ENCODE measurements around the gene FFAR3. TPM values are rescaled to one million over a fixed set of nuclear protein-coding genes. Genes with fewer than 3 reads are reported as not detected.
"Not testable (repeated sequence)": the region's sequence is repeated elsewhere in the genome, so short reads cannot be mapped to it uniquely, and the experiment has no call there.

FFAR3 gene
- total RNA-seq, 2 experiments from 2014 or later: 2.4 to 3.1 TPM

GRCh38 chr19:35352448-35353304 is 5.6 kb upstream of the FFAR3 start:
- no peaks in the 10 kb centered on the region for H3K36me3 Mint-ChIP-seq (ENCODE audit: low read depth)
- no peak overlapping the region for H3K4me3 Mint-ChIP-seq
- ChIA-PET CTCF (interaction anchor here (0.6 to 4.5 kb wide), 30 partner anchors 8 to 274 kb away, joined by 3 to 54 read pairs (median 4); no protein-coding TSS in a partner anchor), POLR2A (no interaction called here)
- peak overlapping the region; percentile 72 for H3K27ac Mint-ChIP-seq
- no peaks in the 10 kb centered on the region for H3K9me3 Mint-ChIP-seq (ENCODE audit: low read depth)
- H3K4me1 Mint-ChIP-seq: peaks cover 24% of the 10 kb centered on the region
- intact Hi-C loops (cut with DNase I, micrococcal nuclease): loop anchor here (1.0 to 5.0 kb wide), 4 partner anchors 116 to 260 kb away; partner anchors contain the start of gene HAUS5 (in 1 of the 2)
- ATAC-seq: peak; percentile 77
- H3K27me3 Mint-ChIP-seq: no peaks in the 10 kb centered on the region
- DNase-seq: peak; percentile 87

GRCh38 chr19:35353635-35354034 is 4.6 kb upstream of the FFAR3 start:
- Mint-ChIP-seq H3K4me3 (no peak overlapping the region), H3K36me3 (ENCODE audit: low read depth) (no peaks in the 10 kb centered on the region), H3K27ac (no peak overlapping the region), H3K27me3 (no peaks in the 10 kb centered on the region), H3K9me3 (ENCODE audit: low read depth) (no peaks in the 10 kb centered on the region), H3K4me1 (peaks cover 22% of the 10 kb centered on the region)
- no peak for DNase-seq
- ChIA-PET POLR2A (no interaction called here), CTCF (interaction anchor here (0.6 to 4.5 kb wide), 22 partner anchors 7 to 156 kb away, joined by 3 to 54 read pairs (median 4); no protein-coding TSS in a partner anchor)
- no peak for ATAC-seq
- intact Hi-C loops (cut with DNase I, micrococcal nuclease): loop anchor here in 1 of 2 experiments (1.0 to 5.0 kb wide), 3 partner anchors 142 to 259 kb away; partner anchors contain the start of gene HAUS5

GRCh38 chr19:35354898-35355297 is 3.4 kb upstream of the FFAR3 start:
- peaks cover 18% of the 10 kb centered on the region for H3K4me1 Mint-ChIP-seq
- POLR2A ChIA-PET: no interaction called here
- intact Hi-C loops (cut with DNase I, micrococcal nuclease): loop anchor here in 1 of 2 experiments (5.0 kb wide), 2 partner anchors 237 to 257 kb away; partner anchors contain the start of gene HAUS5

DNA sequence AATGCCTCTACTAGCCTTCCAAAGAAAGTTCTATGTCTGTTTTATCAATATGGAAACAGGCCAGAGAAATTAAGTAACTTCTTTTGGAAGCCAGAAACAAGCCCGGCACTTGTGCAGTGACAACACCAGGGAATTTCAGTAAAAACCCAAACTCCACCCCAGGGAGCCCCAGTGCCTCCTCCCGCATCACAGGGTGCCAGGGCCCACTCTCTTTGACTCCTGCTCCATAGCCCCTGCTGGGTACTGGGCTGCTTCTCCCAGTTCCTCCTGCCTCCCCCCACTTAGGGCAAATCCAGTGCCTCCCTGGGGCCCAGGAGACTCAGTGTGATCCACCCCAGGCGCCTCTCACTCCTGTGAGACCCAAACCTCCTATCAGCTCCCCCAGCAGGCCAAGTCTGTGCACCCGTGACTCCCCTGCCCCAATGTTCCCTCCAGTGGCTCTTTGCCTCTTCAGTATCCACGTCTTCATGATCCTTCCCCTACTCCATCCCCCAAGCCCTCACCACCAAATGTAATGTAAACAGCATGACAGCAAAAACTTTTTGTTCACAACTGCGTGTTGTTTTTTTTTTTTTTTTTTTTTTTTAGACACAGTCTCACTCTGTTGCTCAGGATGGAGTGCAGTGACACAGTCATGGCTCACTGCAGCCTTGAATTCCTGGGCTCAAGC is 2.3 kb upstream of the FFAR3 start:
- H3K27me3 Mint-ChIP-seq: peaks cover 3% of the 10 kb centered on the region
- H3K9me3 Mint-ChIP-seq (ENCODE audit: low read depth): no peaks in the 10 kb centered on the region
- intact Hi-C loops (cut with DNase I, micrococcal nuclease): no loop called here
- H3K27ac Mint-ChIP-seq: no peak overlapping the region
- H3K36me3 Mint-ChIP-seq (ENCODE audit: low read depth): no peaks in the 10 kb centered on the region
- DNase-seq (no peak), ATAC-seq (no peak)
- peaks cover 18% of the 10 kb centered on the region for H3K4me1 Mint-ChIP-seq
- no peak overlapping the region for H3K4me3 Mint-ChIP-seq
- CTCF ChIA-PET: interaction anchor here (0.6 to 4.5 kb wide), 6 partner anchors 43 to 140 kb away, joined by 3 to 54 read pairs (median 4); no protein-coding TSS in a partner anchor
- POLR2A ChIA-PET: interaction anchor here (0.6 kb wide), 1 partner anchor 35 kb away, joined by 6 read pairs; no protein-coding TSS in a partner anchor

More at GRCh38 chr19:35354898-35355297, 3.4 kb upstream of the FFAR3 start:
- Mint-ChIP-seq H3K27me3 (no peaks in the 10 kb centered on the region), H3K4me3 (no peak overlapping the region), H3K27ac (no peak overlapping the region), H3K36me3 (ENCODE audit: low read depth) (no peaks in the 10 kb centered on the region), H3K9me3 (ENCODE audit: low read depth) (no peaks in the 10 kb centered on the region)
- DNase-seq: no peak
- ATAC-seq: no peak
- CTCF ChIA-PET: interaction anchor here (2.6 to 4.5 kb wide), 2 partner anchors 114 to 140 kb away, joined by 34 to 54 read pairs; no protein-coding TSS in a partner anchor

DNA sequence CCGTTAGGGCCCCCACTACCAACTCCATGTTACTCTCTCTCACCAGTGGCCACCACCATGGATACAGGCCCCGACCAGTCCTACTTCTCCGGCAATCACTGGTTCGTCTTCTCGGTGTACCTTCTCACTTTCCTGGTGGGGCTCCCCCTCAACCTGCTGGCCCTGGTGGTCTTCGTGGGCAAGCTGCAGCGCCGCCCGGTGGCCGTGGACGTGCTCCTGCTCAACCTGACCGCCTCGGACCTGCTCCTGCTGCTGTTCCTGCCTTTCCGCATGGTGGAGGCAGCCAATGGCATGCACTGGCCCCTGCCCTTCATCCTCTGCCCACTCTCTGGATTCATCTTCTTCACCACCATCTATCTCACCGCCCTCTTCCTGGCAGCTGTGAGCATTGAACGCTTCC is 574 bp downstream of the FFAR3 start:
- H3K4me3 Mint-ChIP-seq; H3K27ac Mint-ChIP-seq; ATAC-seq; intact Hi-C loops (cut with DNase I, micrococcal nuclease); DNase-seq; H3K36me3 Mint-ChIP-seq (ENCODE audit: low read depth); H3K9me3 Mint-ChIP-seq (ENCODE audit: low read depth); POLR2A ChIA-PET: not testable (repeated sequence)
- H3K4me1 Mint-ChIP-seq: peaks cover 13% of the 10 kb centered on the region
- CTCF ChIA-PET: interaction anchor here (1.3 to 1.5 kb wide), 2 partner anchors 11 to 99 kb away, joined by 3 to 6 read pairs; partner anchors contain the start of gene FFAR1
- peaks cover 10% of the 10 kb centered on the region for H3K27me3 Mint-ChIP-seq

DNA sequence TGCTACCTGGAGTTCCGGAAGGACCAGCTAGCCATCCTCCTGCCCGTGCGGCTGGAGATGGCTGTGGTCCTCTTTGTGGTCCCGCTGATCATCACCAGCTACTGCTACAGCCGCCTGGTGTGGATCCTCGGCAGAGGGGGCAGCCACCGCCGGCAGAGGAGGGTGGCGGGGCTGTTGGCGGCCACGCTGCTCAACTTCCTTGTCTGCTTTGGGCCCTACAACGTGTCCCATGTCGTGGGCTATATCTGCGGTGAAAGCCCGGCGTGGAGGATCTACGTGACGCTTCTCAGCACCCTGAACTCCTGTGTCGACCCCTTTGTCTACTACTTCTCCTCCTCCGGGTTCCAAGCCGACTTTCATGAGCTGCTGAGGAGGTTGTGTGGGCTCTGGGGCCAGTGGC is 1.1 kb downstream of the FFAR3 start:
- Mint-ChIP-seq H3K27me3 (peaks cover 10% of the 10 kb centered on the region), H3K4me1 (peaks cover 13% of the 10 kb centered on the region)
- H3K9me3 Mint-ChIP-seq (ENCODE audit: low read depth); CTCF ChIA-PET; intact Hi-C loops (cut with DNase I, micrococcal nuclease); POLR2A ChIA-PET; H3K4me3 Mint-ChIP-seq; H3K27ac Mint-ChIP-seq; H3K36me3 Mint-ChIP-seq (ENCODE audit: low read depth); ATAC-seq; DNase-seq: not testable (repeated sequence)

DNA sequence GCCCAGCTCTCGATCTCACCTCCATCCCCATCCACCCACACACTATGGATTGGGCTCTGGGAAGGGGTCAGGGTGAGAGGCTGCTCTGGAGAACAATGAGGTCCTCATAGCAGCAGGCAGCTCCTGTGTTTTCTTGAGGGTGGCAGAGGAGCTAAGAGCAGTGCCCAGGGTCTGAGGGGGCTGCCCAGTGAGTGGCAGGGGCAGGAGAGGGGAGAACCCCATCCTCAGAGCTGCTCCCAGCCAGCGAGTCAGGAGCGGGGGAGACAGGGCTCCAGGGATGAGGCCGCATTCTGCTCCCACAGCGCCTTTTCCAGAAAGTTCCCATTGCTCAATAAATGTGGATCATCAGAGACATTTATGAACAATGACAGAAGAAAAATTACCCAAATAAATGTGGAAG is 1.8 kb downstream of the FFAR3 start:
- H3K4me3 Mint-ChIP-seq; H3K27ac Mint-ChIP-seq; POLR2A ChIA-PET; DNase-seq; ATAC-seq; CTCF ChIA-PET; intact Hi-C loops (cut with DNase I, micrococcal nuclease); H3K36me3 Mint-ChIP-seq (ENCODE audit: low read depth); H3K9me3 Mint-ChIP-seq (ENCODE audit: low read depth): not testable (repeated sequence)
- H3K27me3 Mint-ChIP-seq: peaks cover 12% of the 10 kb centered on the region
- peaks cover 13% of the 10 kb centered on the region for H3K4me1 Mint-ChIP-seq

DNA sequence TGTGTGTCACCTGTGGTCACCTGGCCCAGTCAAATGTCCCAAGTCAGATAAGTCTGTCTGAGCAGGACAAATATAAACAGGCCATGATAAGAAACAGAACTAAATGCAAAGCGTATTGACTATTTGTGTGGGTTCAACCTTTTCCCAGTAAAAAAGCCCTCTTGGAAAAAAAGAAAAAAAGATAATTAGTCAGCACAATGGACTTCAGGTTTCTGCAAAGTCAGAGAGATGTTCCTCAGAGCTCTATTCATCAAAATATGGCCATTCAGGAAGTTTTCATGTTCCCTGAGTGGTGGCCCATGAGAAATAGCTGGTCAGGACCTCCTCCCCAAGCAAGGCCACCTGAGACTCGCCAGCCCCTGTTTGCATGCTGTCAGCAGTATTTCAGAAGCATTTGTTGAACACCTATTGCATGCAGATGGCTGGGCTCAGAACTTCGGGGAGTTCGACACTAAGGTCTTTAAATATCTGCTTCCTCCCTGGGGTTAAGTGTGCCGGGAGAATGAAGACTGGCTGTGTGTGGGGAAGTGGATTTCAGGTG is 2.7 kb downstream of the FFAR3 start:
- Mint-ChIP-seq H3K4me3 (no peak overlapping the region), H3K9me3 (ENCODE audit: low read depth) (no peaks in the 10 kb centered on the region), H3K36me3 (ENCODE audit: low read depth) (no peaks in the 10 kb centered on the region), H3K27me3 (peaks cover 12% of the 10 kb centered on the region), H3K4me1 (peaks cover 13% of the 10 kb centered on the region), H3K27ac (no peak overlapping the region)
- ChIA-PET CTCF (interaction anchor here (1.3 kb wide), 1 partner anchor 8 kb away, joined by 3 read pairs; no protein-coding TSS in a partner anchor), POLR2A (no interaction called here)
- no peak for ATAC-seq
- no peak for DNase-seq
- intact Hi-C loops (cut with DNase I, micrococcal nuclease): no loop called here

DNA sequence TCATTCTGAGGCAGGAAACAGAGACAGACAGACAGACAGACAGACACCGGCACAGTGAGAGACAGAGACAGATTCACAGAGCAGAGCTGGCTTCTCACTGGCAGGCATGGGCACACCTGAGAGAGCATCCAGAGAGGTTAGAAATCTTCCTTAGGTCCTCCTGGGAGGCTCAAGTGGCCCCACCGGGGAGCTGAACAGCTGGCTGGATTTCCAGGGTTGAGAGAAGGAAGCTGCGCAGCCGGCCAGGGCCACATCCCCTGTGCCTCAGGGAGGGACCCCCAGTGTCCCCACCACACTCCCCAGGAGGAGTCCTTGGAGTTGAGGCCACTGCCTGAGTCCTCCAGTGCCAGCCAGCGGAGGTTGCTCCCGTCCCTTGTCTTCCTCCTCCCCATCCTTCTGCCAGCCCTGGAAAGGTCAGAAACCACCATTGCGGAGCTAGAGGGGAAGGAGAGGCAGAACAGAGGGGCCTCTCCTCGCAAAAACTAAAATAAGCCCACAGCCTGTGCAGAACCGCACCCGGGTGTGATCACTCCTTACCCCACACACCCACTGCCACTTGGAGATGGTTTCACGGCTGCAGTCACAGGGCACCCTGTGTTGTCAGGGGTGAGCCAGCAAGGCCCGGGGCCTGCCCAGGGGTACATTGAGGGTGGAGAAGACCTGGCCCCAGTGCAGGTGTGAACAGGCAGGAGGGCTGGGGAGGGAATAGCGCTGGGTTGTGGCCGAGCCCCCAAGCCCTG is 4.2 kb downstream of the FFAR3 start:
- DNase-seq (no peak), ATAC-seq (no peak)
- peaks cover 12% of the 10 kb centered on the region for H3K27me3 Mint-ChIP-seq
- intact Hi-C loops (cut with DNase I, micrococcal nuclease): no loop called here
- no peak overlapping the region for H3K4me3 Mint-ChIP-seq
- peaks cover 10% of the 10 kb centered on the region for H3K4me1 Mint-ChIP-seq
- H3K27ac Mint-ChIP-seq: peak overlapping the region; percentile 1
- ChIA-PET POLR2A (no interaction called here), CTCF (interaction anchor here (0.6 to 1.0 kb wide), 3 partner anchors 50 to 134 kb away, joined by 3 to 4 read pairs (median 4); no protein-coding TSS in a partner anchor)
- no peaks in the 10 kb centered on the region for H3K36me3 Mint-ChIP-seq (ENCODE audit: low read depth)
- no peaks in the 10 kb centered on the region for H3K9me3 Mint-ChIP-seq (ENCODE audit: low read depth)

GRCh38 chr19:35363001-35363590 is 4.8 kb downstream of the FFAR3 start:
- CTCF ChIA-PET: interaction anchor here (0.6 to 1.6 kb wide), 3 partner anchors 10 to 132 kb away, joined by 3 to 7 read pairs (median 3); no protein-coding TSS in a partner anchor

More at GRCh38 chr19:35363001-35363590, 4.8 kb downstream of the FFAR3 start:
- Mint-ChIP-seq H3K4me3 (no peak overlapping the region), H3K27me3 (peaks cover 15% of the 10 kb centered on the region), H3K27ac (no peak overlapping the region), H3K4me1 (peaks cover 6% of the 10 kb centered on the region), H3K36me3 (ENCODE audit: low read depth) (no peaks in the 10 kb centered on the region), H3K9me3 (ENCODE audit: low read depth) (no peaks in the 10 kb centered on the region)
- POLR2A ChIA-PET: no interaction called here
- intact Hi-C loops (cut with DNase I, micrococcal nuclease): no loop called here
- DNase-seq (no peak), ATAC-seq (no peak)

Measured in activated CD4-positive, alpha-beta T cell treated with anti-CD3 and anti-CD28 coated beads for 36 hours (primary cell).